Stimulated activated CD4-positive, alpha-beta T cell treated with anti-CD3 and anti-CD28 coated beads, Interleukin-15, amount 100 ng/mL, for 1 hour (primary cell): ENCODE measurements around the gene PLA2G4C.

Source experiments
- DNase-seq, 2 donors: peaks; one replicate each; pipeline ENCODE4 v3.0.0-alpha.2; 2020; ENCODE audit warnings: low read depth in 1 of 2, low spot score in 1 of 2

PLA2G4C gene

GRCh38 chr19:48110350-48110966, at the start of gene PLA2G4C:
TSS of gene PLA2G4C (minus strand) at chr19:48110817. CDS start at chr19:48106529, 4,288 bp downstream.
- DNase-seq, result peak; percentile 60 to 76

- DNase-seq, result no peak
Observed at GRCh38 chr19:48158210-48158790, 47.7 kb upstream of the PLA2G4C start.

- DNase-seq, result no peak
Observed at GRCh38 chr19:48154003-48154402, 43.4 kb upstream of the PLA2G4C start.

GRCh38 chr19:48152551-48152950, 41.9 kb upstream of the PLA2G4C start:
- peak; percentile 26 to 49 for DNase-seq

GRCh38 chr19:48149430-48149829, 38.8 kb upstream of the PLA2G4C start:
- no peak for DNase-seq

GRCh38 chr19:48148576-48148975, 38.0 kb upstream of the PLA2G4C start:
- no peak for DNase-seq

GRCh38 chr19:48147597-48148175, 37.1 kb upstream of the PLA2G4C start:
- DNase-seq, result no peak

GRCh38 chr19:48139053-48139452, 28.4 kb upstream of the PLA2G4C start:
- no peak for DNase-seq

GRCh38 chr19:48137411-48137810, 26.8 kb upstream of the PLA2G4C start:
- DNase-seq, result no peak

GRCh38 chr19:48136547-48136946, 25.9 kb upstream of the PLA2G4C start:
- DNase-seq, result no peak

GRCh38 chr19:48135411-48135810, 24.8 kb upstream of the PLA2G4C start:
- DNase-seq, result no peak

GRCh38 chr19:48133094-48133493, 22.5 kb upstream of the PLA2G4C start:
- DNase-seq, result no peak

GRCh38 chr19:48127561-48127960, 16.9 kb upstream of the PLA2G4C start:
- DNase-seq, result no peak

GRCh38 chr19:48123907-48124651, 13.5 kb upstream of the PLA2G4C start:
- no peak for DNase-seq

- no peak for DNase-seq
Observed at GRCh38 chr19:48122421-48122820, 11.8 kb upstream of the PLA2G4C start.

GRCh38 chr19:48121909-48122371, 11.3 kb upstream of the PLA2G4C start:
- no peak for DNase-seq

GRCh38 chr19:48121066-48121465, 10.4 kb upstream of the PLA2G4C start:
- DNase-seq, result no peak

- DNase-seq, result no peak
Observed at GRCh38 chr19:48120505-48120904, 9.9 kb upstream of the PLA2G4C start.

- DNase-seq, result no peak
Observed at GRCh38 chr19:48118131-48118517, 7.5 kb upstream of the PLA2G4C start.

- DNase-seq, result no peak
Observed at GRCh38 chr19:48117515-48118130, 7.0 kb upstream of the PLA2G4C start.

GRCh38 chr19:48113190-48113917, 2.7 kb upstream of the PLA2G4C start:
- no peak for DNase-seq
